Cardiac ventricle fibroblast (primary cell): ENCODE results near the gene PUS10. TPM values are rescaled to one million over a fixed set of nuclear protein-coding genes. Genes with fewer than 3 reads are reported as not detected.

Experiments used
- total RNA-seq: library from RNA; depleted of rRNA; stranded (reverse); fragments of >200 nt; gene quantifications from 2 replicates; pipeline ENCODE4 v1.2.3, GENCODE V29; 2015

PUS10 gene
- total RNA-seq = 3.0 and 3.1 TPM in 2 replicates

DNA sequence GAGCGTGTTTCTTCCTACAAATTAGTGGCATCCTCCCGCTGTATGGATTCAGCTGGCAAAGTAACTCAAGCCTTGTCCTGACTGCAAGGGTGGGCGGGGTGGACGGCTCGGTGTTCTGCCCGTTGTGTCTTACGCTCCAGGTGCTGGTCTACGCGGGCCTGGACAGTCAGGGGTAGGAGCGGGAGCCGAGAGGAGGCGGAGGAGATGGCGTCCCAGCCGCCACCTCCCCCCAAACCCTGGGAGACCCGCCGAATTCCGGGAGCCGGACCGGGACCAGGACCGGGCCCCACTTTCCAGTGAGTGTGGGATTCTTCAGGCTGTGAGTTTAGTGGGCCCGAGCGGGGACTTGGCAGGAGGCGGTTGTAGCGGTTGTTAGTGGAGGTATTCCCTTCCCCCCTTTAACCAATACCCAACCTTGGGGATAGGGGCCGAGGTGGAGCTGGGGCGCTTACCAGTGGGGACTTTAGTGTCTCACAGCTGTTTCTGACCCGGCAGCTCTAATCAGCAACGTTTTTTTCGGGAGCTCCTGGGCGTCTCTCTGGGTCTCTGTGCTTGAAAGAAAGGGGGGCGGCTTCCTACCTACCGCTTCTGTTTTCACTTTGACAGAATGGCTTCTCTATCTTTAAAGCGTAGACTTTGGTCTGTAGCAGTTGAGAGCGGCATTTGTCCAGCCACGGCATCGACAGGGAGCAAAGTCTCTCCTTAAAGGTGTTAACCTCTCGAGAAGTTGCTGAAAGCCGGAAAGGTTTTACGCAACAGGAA is at the start of gene PUS10, which contains the start of gene PEX13:
PUS10 (minus strand) TSS at position 700 of the 762 bp plus-strand sequence. CDS start 6,365 bp downstream, outside the sequence.
PEX13 (plus strand) TSS at position 165 of the 762 bp plus-strand sequence; CDS start at position 205, 40 bp downstream.

DNA sequence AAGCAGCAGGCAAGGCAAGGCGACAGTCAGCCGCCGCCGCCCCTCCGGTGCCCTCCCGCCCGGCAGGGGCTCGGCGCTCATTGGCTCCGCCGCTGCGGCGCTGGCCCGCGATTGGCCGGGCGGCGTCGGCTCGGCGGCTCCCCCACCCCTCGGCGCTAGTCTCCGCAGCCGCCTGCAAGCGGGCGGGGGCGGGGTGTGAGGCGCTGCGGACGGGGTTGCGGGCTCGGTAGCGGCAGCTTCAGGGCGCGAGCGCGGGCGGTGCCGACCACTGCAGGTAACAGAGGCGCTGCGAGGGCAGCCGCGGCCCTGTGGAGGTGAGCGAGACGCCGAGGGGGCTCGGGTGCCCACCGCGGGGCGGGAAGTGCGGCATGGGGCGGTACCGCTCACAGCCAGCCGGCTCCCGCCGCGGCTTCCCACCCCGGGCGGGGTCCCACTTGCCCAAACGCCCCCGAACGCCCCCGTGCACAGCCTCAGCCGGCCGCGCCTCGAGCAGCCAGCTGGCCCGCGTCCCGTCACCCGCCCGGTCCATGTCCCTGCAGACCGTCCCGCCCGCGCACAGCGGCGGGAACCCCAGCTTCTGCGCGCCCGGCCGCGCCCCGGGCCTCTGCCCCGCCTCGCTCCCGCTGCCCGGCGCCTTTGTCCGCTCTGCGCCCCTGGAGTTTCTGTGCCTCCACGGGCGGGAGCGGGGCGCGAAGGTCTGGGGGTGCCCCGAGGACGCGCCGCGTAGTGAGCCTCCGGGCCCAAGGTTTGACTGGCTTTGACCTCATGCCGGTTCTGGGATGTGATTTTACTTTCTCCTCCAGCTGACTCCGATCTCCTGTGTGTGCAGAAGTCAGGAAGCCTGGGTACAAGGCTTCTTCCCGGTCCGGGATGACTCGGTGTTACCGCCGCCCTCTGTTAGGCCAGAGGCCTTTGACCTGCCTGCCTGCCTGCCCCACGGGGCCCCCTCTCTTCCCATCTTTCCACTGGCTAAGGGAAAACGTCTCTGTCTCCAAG is 48.0 kb upstream of the PUS10 start, which contains the start of gene SANBR:
SANBR (plus strand) TSS at position 158 of the 996 bp plus-strand sequence. CDS start 4,480 bp downstream, outside the sequence.

Other genes with a start within 250 kb of the PUS10 start
- gene REL, start 136.7 kb downstream of the PUS10 start, total RNA-seq = 2.3 and 4.4 TPM in 2 replicates
- 14.0 and 16.6 TPM in 2 replicates for gene PEX13, start 535 bp downstream of the PUS10 start, total RNA-seq
- 3.7 and 4.6 TPM in 2 replicates for gene SANBR, start 47.6 kb upstream of the PUS10 start, total RNA-seq
- 15.8 and 18.0 TPM in 2 replicates for gene C2orf74, start 143.9 kb upstream of the PUS10 start, total RNA-seq